HG03354 (cell line): ENCODE data around the gene DHRS9.
"Not testable (repeated sequence)": the region's sequence is repeated elsewhere in the genome, so short reads cannot be mapped to it uniquely, and the experiment has no call there.

ENCODE experiments used
- ATAC-seq: cut with Tn5 transposase; IDR thresholded peaks from one replicate; pipeline ENCODE4 v1.9.1; 2021; ENCODE audit warnings: mild to moderate bottlenecking; ENCODE audit not compliant: unreplicated experiment, poor library complexity, severe bottlenecking

DHRS9 gene

GRCh38 chr2:169069341-169069740 is at the start of gene DHRS9:
DHRS9 (plus strand) TSS chr2:169069563; CDS start chr2:169081582, 12,019 bp downstream.
- ATAC-seq = no peak

- ATAC-seq = no peak
These were observed 46.2 kb upstream of the DHRS9 start for GRCh38 chr2:169023161-169023560.

DNA sequence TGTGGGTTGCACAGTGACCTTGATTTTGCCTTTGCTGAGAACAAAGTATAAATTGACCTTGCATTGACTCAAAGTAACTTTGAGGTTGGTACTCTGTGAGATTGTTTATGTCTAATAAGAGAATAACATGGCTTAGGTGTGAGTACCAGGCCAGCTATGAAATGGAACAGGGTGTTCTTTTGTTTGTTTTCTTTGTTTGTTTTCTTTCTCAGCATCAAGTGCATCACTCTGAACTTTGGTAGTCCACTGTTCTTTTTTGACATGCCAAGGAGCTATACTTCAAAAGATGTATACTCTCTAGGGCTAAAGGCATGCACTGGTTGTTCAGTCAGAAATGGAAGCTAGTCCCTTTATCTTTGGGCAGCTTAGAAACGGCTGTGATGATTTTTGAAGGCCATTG is 43.3 kb upstream of the DHRS9 start:
- ATAC-seq = no peak

GRCh38 chr2:169027234-169027633 is 42.1 kb upstream of the DHRS9 start:
- ATAC-seq = no peak

- no peak for ATAC-seq
These were observed 40.0 kb upstream of the DHRS9 start for GRCh38 chr2:169029341-169029740.

DNA sequence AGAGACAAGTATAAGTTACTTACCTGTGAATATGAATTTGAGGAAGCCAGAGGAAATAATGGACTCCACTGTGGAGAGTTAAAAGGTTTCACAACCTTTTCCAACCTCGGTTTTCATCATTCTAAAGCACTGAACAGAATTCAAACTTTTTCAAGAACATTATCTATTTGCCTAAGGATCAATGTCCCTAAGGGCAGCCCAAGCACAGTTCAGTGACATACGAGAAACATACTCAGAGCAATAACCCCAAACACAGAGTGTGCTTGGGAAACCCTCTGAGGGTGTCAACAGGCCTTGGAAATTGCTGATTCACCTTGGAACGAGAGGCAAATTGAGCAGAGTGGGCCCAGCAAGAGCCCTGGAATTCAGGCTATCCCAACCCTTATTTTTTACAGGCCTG is 38.2 kb upstream of the DHRS9 start, which contains the start of gene ABCB11:
ABCB11 (minus strand) TSS at position 123 of the 400 bp plus-strand sequence. CDS start 13,199 bp downstream, outside the sequence.
- ATAC-seq = no peak

- ATAC-seq = no peak
These were observed 35.1 kb upstream of the DHRS9 start for GRCh38 chr2:169034256-169034655.

GRCh38 chr2:169034984-169035544 is 34.3 kb upstream of the DHRS9 start:
- ATAC-seq = no peak

DNA sequence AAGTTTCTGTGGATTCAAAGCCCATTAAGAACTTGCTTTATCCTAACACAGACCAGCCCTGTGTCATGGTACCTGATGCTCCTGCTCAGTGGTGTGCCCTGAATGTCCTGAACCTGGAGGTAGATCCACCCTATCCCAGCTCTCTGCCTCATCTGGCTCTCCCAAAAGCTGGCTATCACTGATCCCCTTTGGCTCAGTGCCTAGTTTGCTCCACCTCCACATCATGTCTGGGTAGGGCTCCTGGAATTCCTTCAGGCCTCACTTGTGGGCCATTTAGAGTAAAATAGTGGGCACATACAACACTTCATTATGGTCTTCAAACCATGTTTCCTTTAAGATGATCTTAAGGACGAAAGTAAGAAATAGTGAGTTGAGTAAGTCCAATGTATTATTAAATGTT is 33.5 kb upstream of the DHRS9 start:
- ATAC-seq = no peak

DNA sequence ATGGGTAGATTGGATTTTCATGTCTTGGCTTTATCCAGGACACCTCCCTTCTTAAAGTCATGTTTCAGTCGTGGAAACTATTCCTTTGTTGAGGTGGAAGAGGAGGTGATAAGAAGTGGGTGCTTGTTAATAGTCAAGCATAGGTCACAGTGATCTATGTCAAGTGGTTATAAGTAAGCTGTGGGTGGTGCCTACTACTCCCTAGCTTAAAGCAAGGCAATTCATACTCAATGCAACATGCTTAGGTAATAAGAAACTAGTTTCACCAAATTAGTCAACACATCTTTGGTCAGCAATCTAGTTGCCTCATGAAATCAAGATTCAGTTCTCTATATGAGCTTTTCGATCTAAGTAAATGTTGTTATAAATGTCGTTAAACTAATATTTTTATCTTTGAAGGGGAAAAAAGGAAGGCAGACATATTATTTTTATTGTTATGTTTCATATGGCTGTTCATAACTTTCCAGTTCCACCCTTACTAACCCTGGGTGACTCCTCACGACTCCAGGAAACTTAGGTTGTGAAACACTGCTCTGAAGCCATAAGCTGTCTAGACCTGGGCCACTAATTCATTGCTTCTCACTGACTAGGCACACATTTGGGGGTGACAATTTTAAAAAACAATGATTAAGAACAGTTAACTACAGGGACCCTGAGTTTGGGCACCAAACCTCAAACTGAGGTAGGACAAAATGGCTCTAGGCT is 32.5 kb upstream of the DHRS9 start:
- peak; percentile 72 for ATAC-seq

- ATAC-seq = peak; percentile 58
These were observed 31.0 kb upstream of the DHRS9 start for GRCh38 chr2:169038338-169038757.

- ATAC-seq = peak; percentile 28
These were observed 29.7 kb upstream of the DHRS9 start for GRCh38 chr2:169039702-169040101.

GRCh38 chr2:169041594-169041993 is 27.8 kb upstream of the DHRS9 start:
- ATAC-seq = no peak

DNA sequence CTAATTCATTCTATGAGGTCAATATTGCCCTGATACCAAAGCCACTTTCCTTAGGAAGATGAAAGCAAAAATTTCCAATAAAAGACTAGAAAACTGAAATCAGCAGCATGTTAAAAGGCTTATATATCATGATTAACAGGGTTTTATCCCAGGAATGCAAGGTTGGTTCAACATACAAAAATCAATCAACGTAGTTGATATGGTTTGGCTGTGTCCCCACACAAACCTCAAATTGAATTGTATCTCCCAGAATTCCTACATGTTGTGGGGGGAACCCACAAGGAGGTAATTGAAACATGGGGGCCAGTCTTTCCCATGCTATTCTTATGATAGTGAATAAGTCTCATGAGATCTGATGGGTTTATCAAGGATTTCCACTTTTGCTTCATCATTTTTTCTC is 26.5 kb upstream of the DHRS9 start:
- ATAC-seq = no peak

GRCh38 chr2:169046440-169047151 is 22.8 kb upstream of the DHRS9 start:
- ATAC-seq = no peak

DNA sequence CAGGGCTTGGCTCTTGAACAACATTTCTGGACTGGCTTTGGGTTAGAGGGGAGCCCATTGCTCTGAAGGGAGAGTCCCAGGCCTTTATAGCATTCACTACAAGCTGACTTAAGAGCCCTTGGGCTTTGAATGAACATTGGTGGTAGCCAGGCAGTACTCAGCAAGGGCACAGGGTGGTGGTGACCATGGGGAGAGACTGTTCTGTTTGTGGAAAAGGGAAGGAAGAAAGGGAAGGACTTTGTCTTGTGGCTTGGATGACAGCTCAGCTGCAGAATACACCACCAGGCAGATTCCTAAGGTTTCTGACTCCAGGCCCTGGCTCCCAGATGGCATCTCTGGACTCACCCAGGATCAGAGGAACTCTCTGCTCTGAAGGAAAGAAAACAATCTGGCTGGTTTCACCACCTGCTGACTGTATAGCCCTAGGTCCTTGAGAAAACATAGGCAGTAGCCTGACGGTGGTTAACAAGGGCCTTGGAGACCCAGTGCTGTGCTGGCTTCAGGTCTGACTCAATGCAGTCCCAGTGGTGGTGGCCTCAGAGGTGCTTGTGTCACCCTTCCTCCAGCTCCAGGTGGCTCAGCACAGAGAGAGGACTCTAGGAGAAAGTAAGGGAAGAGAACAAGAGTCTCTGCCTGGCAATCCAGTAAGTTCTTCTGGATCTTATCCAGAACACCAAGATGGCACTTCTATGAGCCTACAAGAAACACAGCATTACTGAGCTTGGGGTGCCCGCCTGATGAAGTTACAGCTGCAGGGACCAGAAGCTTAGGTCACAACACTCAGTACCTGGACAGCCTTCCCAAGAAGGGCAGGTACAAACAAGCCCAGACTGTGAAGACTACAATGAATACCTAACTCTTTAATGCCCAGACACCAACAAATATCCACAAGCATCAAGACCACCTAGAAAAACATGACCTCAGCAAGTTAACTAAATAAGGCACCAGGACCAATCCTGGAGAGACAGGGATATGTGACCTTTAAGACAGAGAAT is 21.8 kb upstream of the DHRS9 start:
- no peak for ATAC-seq

GRCh38 chr2:169049142-169049541 is 20.2 kb upstream of the DHRS9 start:
- no peak for ATAC-seq

GRCh38 chr2:169050476-169051240 is 18.7 kb upstream of the DHRS9 start:
- ATAC-seq = no peak

DNA sequence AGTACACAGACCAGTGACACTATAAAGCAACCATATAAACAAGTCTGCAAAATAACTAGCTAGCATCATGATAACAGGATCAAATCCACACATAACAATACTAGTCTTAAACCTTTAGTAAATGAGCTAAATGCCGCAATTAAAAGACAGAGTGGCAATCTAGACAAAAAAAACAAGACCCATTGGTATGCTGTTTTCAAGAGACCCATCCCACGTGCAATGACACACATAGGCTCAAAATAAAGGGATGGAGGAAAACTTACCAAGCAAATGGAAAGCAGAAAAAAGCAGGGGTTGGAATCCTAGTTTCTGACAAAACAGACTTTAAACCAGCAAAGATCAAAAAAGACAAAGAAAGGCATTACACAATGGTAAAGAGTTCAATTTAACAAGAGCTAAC is 14.8 kb upstream of the DHRS9 start:
- not testable (repeated sequence) for ATAC-seq
